NCI-H2029 (cell line): ENCODE measurements around the gene PDGFA.

Experiments
- DNase-seq: peaks from one replicate; lab custom pipeline; 2025; lab: John Stamatoyannopoulos, UW

PDGFA gene

DNA sequence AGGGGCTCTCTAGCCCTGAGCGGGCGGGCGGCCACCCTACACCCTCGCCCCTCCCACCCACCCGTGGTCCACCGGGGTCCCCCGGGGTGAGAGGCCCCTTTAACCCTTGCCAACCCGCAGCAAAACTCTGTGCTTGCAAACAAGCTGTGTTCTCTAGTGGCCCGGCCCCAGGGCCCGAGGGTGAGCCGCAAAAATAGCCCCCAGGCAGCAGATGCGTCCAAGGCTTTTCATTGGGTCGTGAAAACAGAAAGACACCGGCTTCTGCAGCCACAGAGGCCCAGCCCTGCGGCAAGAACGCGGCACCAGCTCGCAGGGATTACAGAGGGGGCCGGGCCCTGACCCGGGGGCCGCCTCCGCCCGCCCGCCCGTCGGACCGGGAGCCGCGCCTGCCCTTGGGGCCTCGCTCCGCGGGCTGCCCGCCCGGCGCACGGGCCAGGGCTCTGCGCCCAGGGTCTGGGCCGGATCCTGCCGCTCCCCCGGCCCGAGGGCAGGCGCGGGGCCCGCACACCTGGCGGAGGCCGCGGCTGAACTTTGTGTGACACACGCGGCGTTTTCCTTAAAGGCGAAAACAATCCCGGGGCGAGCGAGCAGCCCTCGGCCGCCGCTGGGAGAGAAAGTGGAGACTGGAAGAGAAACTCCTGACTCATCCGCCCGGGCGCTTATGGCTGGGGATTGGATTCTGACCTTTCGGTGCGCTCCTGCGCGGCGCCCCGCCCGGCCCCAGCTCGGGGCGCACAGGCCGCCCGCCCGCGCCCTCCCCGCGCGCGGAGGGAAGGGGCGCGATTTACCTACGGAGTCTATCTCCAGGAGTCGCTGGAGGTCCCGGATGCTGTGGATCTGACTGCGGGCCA lies 2.8 kb downstream of the PDGFA start:
- DNase-seq: no peak

DNA sequence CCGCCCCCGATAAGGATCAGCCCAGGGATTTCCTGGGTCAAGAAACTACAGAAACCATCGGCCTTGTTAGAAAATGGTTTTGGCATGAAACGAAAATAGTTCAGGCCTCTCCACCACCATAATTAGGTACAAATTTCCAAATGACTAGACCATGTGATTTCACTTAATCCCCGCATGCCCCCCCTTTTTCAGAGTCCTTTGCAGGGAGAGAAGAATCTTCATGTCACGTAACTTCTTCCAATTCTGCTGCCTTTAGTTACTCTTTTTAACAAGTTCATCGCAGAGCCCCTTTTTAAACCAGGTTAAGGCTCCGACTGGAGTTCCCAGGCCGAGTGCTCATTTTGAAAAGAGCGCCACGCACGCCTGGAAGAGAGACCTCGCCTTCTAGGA lies 3.4 kb downstream of the PDGFA start:
- DNase-seq: no peak

DNA sequence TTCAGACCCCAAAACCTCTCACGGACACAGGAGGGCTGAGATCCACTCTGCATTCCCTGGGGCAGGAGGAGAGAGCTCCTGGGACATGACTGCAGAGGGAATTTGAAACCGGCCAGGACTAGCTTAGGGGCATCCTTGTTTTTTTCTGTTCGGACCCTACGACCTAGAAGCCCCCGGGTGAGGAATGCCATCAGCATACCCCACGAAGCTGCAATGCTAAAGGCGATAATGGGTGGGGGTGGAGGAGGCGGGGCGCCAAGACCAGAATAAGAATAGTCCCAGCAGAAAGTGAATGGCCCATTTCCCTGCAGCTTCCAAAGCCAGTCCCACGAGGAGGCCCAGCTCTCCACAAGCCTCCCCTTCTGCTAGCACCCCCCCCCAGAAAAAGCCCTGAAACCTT lies 4.0 kb downstream of the PDGFA start:
- no peak for DNase-seq

DNA sequence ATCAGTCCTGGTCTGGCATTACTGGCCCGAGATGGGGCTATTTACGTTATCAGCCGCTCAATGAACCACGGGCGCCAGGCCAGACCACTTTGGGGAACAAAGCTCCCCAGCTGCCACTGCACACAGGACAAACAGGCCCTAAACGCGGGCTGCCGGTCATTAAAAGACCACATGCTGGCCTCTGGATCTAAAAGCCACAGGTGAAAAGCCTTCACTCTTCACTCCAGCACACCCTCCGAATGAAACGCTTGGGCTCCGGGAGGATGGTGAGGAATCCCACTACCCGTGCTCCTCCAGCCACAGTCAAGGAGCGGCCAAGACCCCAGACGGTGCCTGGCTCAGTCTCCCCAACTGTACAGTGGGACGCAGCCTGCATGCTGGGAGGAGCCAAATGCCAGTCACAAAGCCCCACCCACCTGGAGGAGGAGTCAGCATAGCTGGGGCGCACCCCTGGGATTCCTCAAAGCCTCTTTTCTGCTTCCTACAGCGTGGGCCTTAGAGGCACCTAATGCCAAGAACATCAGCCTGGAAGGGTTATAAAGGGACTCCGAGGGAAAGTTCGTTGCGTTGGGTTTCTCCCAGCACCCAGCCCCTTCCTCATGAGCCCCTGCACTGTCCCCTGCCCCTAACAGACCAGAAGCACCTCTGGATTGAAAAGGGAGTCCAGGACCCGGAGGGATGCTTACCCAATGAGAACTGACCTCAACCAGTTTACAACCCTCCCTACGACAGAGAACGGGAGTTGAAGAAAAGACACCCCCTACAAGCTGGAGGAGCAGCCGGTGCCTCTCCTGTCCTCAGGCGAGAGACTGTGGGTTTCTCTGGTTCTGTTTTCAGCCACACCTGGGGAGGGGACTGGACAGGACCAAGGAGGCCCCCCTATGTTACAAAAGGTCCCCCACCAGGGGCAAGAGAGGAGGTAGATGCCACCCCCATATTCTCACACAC lies 4.7 kb downstream of the PDGFA start:
- no peak for DNase-seq

DNA sequence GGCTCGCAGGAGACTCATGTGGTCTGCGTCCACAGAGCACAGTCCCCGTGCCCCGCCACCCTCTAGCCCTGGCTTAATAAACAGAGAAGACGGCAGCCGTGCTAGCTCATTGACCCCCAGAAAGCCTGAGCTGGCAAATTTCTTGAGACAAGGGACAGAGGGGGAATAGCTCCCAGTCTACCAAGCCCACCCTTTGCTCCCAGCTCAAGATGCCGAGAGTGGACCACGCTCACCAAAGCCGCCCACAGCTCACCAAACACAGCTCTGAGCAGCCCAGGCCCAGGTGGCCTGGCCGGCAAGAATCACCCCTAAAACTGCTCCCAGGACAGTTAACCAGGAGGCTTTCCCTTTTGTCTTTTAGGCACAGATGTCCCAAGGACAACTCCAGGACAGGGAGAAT lies 5.4 kb downstream of the PDGFA start:
- no peak for DNase-seq

DNA sequence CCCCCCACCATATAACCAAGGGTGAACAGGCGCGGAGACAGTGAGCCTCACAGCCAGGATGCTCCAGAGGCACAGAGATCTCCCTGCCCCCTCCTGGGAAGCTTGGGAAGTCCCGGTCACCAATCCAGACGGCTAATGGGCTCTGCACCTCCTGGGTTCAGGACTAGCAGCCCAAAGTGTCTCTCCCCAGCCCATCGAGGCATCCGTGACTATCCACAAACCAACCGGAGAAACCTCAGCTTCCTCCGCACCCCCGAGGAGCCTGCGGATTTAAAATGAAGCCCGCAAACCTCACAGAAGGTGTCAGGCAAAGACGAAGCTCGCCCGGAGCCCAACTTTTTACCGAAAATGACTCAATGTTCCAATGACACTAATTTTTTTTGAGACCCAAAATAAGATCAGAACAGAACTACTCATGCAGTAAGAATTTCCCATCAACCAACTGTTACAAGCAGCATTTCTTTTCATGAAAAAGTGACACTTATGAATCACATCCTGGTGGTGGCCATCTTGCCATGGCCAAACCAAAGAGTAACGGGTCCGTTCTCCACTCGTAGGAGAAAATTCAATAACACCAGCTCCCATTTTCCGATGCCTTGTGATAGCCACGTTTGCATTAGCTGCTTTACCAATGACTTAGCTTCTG lies 6.0 kb downstream of the PDGFA start:
- no peak for DNase-seq

DNA sequence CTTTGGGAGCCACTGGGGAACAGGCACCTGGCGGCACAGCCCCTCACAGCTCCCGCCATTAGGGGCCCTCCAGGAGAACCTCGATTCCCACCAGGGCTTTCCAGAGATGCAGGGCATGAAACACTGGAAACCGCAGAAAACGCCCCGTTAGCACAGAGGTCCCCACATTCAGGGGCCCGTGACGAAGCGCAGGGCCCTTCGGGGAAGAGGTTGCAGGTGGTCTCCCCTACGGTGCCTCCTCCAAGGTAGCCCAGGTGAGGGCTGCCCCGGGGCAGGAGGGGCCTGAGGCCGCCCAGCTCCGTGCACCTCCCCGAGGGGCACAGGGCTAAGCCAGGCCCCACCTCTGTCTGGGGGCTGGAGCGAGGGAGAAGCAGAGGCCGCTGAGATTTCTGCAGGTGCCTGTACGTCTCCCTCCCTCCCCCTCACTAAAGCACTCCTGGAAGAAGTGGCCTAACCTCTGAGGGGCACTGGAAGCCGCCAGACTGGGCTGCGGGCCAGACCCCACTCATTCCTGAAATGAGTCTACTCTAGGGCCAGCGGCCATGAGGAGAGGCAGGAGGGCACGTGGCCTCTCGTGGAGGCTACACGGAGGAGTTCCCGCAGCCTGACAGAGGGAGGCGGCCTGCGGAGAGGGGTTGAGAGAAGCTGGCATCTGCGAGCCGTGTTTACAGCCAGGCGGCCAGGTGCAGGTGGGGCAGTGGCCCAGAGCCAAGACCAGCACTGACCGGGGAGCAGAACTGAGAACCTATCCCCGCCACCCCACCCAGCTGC lies 6.9 kb downstream of the PDGFA start:
- peak; percentile 75 for DNase-seq

DNA sequence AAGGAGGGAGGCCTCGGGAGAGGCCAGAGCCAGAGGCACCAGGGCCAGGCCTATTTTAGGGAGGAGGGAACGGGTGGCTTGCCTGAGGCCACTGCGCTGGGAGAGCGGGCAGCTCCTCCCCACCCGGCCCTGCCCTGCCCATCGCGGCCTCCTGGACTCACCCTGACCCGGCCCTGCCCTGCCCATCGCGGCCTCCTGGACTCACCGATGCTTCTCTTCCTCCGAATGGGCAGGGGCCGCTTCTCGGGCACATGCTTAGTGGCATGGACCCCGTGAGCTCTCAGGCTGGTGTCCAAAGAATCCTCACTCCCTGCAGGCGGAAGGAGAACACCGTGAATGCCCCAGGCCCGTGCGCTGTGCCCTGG lies 7.5 kb downstream of the PDGFA start:
- DNase-seq: no peak

DNA sequence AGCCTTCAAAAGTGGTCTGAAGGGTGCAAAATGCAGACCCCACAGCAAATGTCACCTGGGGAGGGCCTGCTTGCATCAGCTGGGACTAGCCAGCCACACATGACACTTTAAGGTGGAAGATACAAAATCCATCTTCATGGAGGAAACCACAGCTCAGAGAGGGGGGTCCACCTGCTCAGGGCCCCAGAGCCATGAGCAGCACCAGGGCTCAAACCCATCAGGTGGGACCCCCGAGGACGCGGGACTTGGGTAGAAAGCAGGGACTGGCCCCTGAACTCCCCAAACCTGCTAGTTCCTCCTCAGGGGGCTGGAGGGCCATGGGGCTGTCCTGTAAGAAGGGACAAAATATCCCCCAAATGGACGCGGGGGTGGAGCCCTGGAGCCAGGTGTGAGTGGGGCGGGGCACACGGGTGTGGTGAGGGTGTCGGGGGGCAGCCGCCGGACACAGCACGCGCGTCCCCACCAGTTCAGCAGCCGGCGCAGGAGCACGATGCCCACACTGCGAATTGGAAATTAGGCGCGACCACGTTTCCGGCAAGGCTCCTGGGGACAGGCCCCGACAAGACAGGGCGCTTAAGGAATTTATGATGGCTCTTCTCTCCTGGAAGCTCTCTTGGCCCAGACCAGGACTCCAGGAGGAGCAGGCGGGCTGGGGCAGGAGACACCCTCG lies 8.0 kb downstream of the PDGFA start:
- DNase-seq: no peak

DNA sequence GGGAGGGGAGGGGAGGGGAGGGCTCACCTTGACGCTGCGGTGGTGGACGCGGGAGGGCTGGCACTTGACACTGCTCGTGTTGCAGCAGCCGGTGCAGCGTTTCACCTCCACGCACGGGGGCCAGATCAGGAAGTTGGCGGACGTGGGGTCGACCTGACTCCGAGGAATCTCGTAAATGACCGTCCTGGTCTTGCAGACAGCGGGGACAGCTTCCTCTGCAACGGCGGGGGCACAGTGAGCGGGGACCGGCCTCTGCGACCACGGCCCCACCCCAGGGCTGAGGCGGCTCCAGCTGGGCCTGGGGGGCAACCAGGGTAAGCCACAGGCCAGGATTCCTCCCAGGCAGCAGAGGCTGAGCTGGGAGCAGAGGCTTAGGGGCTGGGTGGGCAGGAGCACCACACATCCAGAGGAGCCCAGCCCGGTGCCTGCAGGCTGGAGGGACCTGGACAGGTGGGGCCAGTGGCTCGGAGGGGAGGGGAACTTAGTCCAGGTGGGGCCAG lies 8.8 kb downstream of the PDGFA start:
- DNase-seq: no peak

DNA sequence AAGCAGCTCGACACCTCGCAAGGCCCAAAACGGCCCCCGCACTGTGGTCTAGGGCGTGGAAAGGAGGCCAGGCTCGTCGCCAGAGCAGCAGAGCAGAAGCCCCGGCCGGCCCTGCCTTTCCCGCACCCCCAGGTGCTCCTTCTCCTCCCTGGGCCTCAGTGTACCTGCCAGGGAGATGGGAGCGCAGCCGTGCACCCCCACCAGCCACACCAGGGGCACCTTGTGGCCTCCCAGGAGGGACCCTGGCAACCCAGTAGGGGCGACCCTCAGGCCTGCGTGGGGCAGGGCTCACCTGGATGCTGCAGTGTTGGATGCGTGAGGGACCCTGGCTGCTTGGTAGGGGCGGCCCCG lies 9.5 kb downstream of the PDGFA start:
- no peak for DNase-seq

DNA sequence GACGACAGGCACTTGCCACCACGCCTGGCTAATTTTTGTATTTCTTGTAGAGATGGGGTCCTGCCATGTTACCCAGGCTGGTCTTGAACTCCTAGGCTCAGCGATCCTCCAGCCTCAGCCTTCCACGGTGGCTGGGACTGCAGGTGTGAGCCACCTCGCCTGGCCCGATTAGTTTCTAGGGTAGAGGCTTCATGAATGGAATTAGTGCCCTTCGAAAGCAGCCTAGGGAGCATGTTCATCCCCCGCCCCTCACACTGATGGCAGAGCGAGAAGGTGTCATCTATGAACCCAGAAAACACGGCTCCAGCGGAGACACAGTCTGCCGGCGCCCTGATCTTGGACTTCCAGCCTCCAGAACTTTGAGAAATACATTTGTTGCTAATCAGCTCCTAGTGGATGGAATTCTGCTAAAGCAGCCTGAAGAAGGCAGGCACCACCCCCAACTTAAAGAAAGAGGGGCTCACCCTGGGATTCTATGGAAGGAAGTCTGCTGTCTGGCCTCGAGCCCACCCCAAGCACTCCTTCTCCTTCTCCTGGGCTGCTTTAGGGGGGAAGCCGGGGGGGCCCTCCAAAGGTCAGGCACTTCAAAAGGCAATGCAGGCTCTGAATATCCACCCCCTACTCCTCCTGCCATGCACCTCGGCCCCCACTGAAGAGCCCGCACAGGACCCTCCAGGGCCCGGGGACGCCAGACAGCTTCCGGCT lies 10.1 kb downstream of the PDGFA start:
- DNase-seq: no peak

DNA sequence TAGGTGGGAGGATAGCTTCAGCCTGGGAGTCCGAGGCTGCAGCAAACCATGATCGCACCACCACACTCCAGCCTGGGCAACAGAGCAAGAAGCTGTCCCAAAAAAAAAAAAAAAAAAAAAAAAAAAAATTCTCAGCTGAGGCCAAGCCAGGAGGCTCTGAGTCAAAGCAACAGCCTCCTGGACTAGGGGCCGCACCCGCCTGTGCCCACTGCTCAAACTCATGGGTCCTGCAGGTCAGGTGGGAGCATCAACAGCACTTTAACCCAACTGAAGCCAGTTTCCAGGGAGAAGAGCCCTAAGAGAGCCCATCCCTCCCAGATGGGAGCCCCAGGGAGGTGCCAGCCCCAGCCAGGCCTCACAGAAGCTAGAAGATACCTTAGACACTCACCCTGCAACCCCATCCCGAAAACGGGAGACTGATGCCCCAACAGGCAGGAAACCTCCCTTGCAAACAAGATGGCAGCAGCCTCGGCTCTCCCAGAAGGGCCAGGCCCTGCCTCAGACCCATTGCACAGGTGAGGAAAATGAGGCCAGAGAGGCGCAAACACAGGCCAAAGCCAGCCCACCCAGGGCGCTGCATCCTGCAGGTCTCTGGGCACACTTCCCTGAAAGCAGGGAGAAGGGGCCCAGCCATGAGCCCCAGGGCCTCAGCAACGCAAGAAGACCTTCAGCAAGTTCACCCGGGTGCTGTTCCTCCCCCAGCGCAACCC lies 11.0 kb downstream of the PDGFA start:
- no peak for DNase-seq

DNA sequence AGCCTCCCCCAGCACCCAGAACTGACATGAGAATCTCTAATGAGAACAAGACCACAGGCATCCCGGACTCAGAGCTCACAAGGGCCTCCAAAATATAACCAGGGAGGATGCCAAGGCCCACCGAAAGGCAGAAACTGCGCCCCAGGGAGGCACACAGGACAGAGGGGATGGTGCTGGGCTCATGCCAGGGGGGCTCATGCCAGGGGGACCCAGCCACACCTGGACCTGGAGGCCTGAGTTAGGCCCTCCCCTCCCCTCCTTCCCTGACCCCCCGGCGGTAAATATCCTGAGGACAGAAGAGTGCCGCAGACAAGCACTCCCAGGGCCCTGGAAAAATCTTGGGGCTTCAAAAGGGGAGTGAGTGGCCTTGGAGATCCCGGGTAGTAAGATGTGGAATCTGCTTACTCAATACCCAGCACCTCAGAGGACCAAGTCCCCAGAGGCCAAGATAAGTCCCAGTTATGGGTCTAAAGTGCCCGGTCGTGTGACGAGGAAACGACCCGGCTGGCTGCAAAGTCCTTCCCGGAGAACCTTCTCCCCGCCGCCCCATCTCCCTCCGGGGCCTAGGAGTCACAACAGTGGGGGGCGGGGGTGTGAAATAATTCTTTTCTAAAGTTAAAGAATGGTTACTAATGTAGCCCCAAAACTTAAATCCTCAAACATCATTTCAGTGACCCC lies 11.9 kb downstream of the PDGFA start:
- DNase-seq: no peak

DNA sequence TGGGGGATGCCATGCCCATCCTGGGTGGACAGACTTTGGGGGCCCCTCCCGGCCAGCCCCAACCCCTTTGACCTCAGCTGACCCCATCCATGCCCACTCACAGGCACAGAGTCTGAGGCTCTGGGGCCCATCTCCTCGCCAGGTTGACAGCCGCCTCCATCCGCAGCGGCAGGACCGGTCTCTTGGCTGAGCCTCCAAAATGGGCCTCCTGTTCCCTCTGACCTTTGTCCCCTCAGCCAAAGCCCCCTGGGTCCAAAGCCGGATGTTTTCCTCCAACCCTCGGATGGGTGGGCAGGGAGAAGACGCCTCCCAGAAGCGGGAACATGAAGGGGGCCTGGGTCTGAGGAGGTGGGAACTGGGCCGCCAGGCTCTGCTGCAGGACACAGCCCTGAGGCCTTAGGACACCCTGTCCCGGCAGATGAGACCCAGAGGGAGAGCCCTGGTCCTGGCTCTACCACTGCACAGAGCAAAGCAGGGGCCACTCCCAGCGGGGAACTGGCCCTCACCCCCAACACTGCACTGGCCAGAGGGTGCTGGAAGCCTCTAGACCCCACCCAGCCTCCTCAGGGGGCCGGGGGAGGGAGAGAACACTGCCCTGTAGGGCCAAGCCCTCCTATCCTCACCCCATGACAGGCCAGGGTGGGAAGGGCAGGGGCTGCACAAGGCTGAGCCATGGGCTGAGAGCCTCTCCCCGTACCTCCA lies 12.6 kb downstream of the PDGFA start:
- no peak for DNase-seq

DNA sequence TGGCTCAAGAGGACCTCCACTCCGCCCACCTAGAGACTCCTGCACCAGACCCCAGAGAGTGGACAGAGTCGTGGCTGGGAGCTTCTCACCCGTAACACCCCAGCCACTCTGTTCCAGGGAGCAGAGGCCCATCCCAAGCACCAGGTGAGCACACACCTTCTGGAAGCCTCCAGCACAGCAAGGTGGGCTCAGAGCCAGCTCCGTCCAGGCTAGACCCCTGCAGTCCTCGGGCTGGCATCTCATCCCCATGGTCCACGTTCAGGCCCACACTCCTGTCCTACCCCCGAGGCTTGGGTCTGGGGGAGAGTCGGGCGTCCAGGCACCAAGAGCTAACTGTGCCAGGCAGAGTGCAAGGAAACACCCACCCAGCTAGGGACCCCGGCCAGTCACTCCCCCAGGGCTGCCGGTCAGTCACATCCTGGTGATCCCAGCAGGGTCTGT lies 13.2 kb downstream of the PDGFA start:
- DNase-seq: no peak

DNA sequence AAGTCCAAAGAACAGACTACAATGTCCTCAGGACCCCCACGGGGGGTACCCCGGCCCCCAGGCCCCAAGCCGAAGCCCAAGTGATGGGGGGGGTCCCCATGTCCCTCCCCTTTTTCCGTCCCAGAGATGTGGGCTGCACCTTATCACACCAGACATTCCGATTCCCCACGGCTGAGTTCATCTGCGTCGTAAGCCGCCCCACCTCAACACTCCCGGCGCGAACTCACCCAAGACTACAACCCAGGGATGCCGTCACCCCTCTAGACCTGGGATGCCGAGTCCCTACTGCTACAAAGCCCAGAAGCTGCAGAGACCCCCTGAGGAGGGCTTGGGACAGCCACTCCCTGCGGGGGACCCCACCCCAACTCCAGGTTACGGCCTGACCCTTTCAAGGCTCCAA lies 14.5 kb downstream of the PDGFA start:
- no peak for DNase-seq

DNA sequence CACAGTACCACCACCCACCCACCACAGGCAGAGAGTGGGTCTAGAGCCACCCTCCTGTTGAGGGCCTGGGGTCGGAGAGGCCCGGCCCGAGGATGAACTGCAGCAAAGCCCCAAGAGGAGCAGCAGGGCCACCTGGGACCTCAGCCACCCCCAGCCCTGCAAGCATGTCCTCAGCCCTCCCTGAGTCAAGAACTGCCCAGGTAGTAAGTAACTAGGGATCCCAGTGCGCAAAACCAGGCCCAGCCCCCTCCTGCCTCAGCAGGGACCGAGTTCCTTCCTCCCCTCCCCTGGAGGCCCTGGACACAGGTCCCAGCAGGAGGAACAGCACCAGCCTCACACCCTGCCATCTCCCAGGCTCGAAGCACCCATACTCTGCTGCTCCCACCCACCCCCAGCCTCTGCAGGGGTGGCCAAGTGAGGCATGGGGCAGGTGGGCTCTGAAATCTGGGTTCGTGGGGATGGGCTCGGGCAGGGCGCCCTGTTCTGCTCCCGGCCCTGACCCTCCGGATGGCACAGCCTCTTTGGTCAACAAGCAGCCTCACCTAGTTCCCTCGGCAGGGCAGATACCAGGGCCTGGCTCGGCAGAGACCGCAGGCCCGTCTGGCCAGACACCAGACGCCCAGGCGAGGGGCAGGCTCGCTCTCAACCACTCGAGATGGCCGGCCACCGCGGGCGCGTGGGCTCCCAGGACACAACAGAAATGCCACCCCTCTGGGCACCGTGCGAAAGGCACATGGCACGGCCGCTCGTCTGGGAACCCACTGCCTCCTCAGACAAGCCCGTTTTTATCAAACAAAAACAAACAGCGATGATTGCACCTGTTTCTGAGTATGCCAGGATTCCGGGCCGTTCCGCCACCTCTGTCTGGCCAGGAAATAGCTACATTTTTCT lies 15.2 kb downstream of the PDGFA start:
- no peak for DNase-seq
